Right lung (tissue), 5 donors: ENCODE measurements around the gene EVPL. TPM values are rescaled to one million over a fixed set of nuclear protein-coding genes. Genes with fewer than 3 reads are reported as not detected.
"Not testable (repeated sequence)": the region's sequence is repeated elsewhere in the genome, so short reads cannot be mapped to it uniquely, and the experiment has no call there.

Experiments
- DNase-seq, 2 donors: peaks; one replicate each; pipeline ENCODE4 v3.0.0-alpha.2; 2013
- polyA plus RNA-seq, 5 donors: library from polyadenylated mRNA; unstranded; fragments of 120-200 nt; gene quantifications; one replicate each; pipeline versions ENCODE4 v1.2.1 to v1.2.3, GENCODE V29; 2013; ENCODE audit warnings: inconsistent platforms in 1 of 5, low replicate concordance in 1 of 5; ENCODE audit not compliant: insufficient read length in 5 of 5, insufficient read depth in 1 of 5

EVPL gene
- polyA plus RNA-seq, 5 donors = 15.8 to 47.5 (median 43.8) TPM

- DNase-seq = no peak
Measured at GRCh38 chr17:76049239-76049638, 22.1 kb upstream of the EVPL start.

GRCh38 chr17:76048711-76049110, 21.6 kb upstream of the EVPL start:
- DNase-seq = no peak

GRCh38 chr17:76048025-76048605, 21.0 kb upstream of the EVPL start:
- DNase-seq = no peak

- DNase-seq = no peak
Measured at GRCh38 chr17:76046064-76046463, 19.0 kb upstream of the EVPL start.

- not testable (repeated sequence) for DNase-seq
Measured at GRCh38 chr17:76044475-76045007, 17.4 kb upstream of the EVPL start.

GRCh38 chr17:76042868-76043267, 15.8 kb upstream of the EVPL start:
- not testable (repeated sequence) for DNase-seq

- DNase-seq = no peak
Measured at GRCh38 chr17:76040376-76040775, 13.3 kb upstream of the EVPL start.

GRCh38 chr17:76039121-76039520, 12.0 kb upstream of the EVPL start:
- no peak for DNase-seq

- DNase-seq = no peak
Measured at GRCh38 chr17:76038050-76038449, 10.9 kb upstream of the EVPL start.

GRCh38 chr17:76036497-76037261, 9.6 kb upstream of the EVPL start:
- DNase-seq = no peak

- DNase-seq = no peak
Measured at GRCh38 chr17:76034428-76035350, 7.6 kb upstream of the EVPL start.

GRCh38 chr17:76033139-76033538, 6.0 kb upstream of the EVPL start:
- no peak for DNase-seq

GRCh38 chr17:76032780-76033108, 5.6 kb upstream of the EVPL start:
- DNase-seq = no peak

GRCh38 chr17:76032073-76032779, 5.1 kb upstream of the EVPL start:
- DNase-seq = no peak

- no peak for DNase-seq
Measured at GRCh38 chr17:76026714-76027158, 370 bp downstream of the EVPL start.

- DNase-seq = no peak
Measured at GRCh38 chr17:76025294-76025693, 1.8 kb downstream of the EVPL start.

- no peak for DNase-seq
Measured at GRCh38 chr17:76024353-76024752, 2.8 kb downstream of the EVPL start.

- no peak for DNase-seq
Measured at GRCh38 chr17:76023900-76024237, 3.2 kb downstream of the EVPL start.

- no peak for DNase-seq
Measured at GRCh38 chr17:76022973-76023899, 3.9 kb downstream of the EVPL start.

GRCh38 chr17:76022285-76022684, 4.8 kb downstream of the EVPL start:
- no peak for DNase-seq
